HEK293T (cell line): ENCODE results near the gene NAA10.

Source experiments
- ARNT ChIP-seq: fragments of 450-650 bp; IDR thresholded peaks from 2 replicates; pipeline ENCODE4 v1.6.1; 2017; ENCODE audit warnings: mild to moderate bottlenecking
- HDGF ChIP-seq: fragments of 450-650 bp; IDR thresholded peaks from 2 replicates; pipeline ENCODE4 v1.6.1; 2017; ENCODE audit warnings: antibody characterized with exemption, borderline replicate concordance
- SP1 ChIP-seq: fragments of 450-650 bp; IDR thresholded peaks from 2 replicates; pipeline ENCODE4 v1.6.1; 2017
- TF ChIP-seq, protein P1 (sequence below): fragments of 450-650 bp; IDR thresholded peaks from 2 replicates; pipeline ENCODE4 v1.6.1; 2016

DNA sequence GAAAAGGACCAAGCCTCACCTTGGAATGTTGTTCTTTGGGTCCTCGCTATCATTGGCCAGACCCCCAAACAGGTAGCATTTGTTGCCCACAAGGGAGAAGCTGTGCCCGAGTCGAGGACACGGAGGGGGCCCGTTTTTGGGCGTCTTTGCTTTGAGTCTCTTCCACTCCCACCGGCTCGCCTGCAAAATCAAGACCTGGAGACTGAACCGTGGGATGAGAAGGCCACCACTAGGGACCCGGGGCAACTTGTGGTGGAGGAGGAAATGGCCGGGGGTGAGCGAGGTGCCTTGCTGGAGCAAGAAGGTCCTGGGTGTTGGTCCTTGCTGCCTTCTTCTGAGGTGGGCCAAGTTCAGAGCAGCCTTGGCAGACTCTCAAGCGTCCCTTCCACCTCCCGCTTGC, 29.3 kb upstream of the NAA10 start:
- TF ChIP-seq ARNT (no peak), SP1 (no peak), HDGF (no peak)
- TF ChIP-seq, protein P1, sequence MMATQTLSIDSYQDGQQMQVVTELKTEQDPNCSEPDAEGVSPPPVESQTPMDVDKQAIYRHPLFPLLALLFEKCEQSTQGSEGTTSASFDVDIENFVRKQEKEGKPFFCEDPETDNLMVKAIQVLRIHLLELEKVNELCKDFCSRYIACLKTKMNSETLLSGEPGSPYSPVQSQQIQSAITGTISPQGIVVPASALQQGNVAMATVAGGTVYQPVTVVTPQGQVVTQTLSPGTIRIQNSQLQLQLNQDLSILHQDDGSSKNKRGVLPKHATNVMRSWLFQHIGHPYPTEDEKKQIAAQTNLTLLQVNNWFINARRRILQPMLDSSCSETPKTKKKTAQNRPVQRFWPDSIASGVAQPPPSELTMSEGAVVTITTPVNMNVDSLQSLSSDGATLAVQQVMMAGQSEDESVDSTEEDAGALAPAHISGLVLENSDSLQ: no peak
